ENCODE results near the gene SHISAL2B.

Gene SHISAL2B

DNA sequence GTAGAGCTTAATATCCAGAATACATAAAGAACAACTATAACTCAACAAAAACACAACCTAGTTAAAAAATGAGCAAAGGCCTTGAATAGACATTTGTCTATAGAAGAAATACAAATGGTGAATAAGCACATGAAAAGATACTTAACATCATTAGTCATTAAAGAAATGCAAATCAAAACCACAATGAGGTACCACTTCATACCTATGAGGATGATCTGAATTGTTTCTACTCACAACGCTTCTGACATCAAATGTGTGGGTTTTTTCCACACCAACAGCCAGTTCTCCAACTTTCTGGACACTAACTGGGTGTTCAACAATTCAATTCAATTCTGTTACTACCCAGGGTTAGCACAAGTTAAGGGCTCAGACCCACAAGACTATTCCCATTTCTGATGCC, 56.1 kb downstream of the SHISAL2B start:
- no peak overlapping the region for H3K4me2 ChIP-seq (ENCODE audit: low read length)
- no peaks in the 10 kb centered on the region for H3K79me2 ChIP-seq (ENCODE audit: control insufficient read depth, low read length)
- H3K9me2 ChIP-seq (replicated peaks; ENCODE audit: control insufficient read depth, low read length), result no peaks in the 10 kb centered on the region
- H3K9me3 ChIP-seq (ENCODE audit: control insufficient read depth, insufficient read depth, low read length), result no peaks in the 10 kb centered on the region
- peaks cover 7% of the 10 kb centered on the region; the same call in 1 of the 2 replicates for H3K4me1 ChIP-seq (ENCODE audit: control insufficient read depth, low read length)
- H3K27ac ChIP-seq (ENCODE audit: low read depth, low read length), result no peak overlapping the region
- H3K36me3 ChIP-seq (ENCODE audit: control insufficient read depth, low read length), result 0 out of 2 replicates have a peak, but pooled peaks cover 2% of the 10 kb centered on the region
- TF ChIP-seq EZH2phosphoT487 (IDR thresholded peaks at IDR 0.05; ENCODE audit: borderline replicate concordance, low read length), result no peak
- TF ChIP-seq, protein P1, sequence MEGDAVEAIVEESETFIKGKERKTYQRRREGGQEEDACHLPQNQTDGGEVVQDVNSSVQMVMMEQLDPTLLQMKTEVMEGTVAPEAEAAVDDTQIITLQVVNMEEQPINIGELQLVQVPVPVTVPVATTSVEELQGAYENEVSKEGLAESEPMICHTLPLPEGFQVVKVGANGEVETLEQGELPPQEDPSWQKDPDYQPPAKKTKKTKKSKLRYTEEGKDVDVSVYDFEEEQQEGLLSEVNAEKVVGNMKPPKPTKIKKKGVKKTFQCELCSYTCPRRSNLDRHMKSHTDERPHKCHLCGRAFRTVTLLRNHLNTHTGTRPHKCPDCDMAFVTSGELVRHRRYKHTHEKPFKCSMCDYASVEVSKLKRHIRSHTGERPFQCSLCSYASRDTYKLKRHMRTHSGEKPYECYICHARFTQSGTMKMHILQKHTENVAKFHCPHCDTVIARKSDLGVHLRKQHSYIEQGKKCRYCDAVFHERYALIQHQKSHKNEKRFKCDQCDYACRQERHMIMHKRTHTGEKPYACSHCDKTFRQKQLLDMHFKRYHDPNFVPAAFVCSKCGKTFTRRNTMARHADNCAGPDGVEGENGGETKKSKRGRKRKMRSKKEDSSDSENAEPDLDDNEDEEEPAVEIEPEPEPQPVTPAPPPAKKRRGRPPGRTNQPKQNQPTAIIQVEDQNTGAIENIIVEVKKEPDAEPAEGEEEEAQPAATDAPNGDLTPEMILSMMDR (IDR thresholded peaks at IDR 0.05; ENCODE audit: low read depth, low read length, poor library complexity, severe bottlenecking), result no peak
- no peaks in the 10 kb centered on the region for H3F3A ChIP-seq (ENCODE audit: control insufficient read depth, insufficient read depth)
- no peaks in the 10 kb centered on the region for H3K27me3 ChIP-seq (ENCODE audit: control insufficient read depth, low read length)
- H3K4me3 ChIP-seq (ENCODE audit: low read length), result no peak overlapping the region
- no peaks in the 10 kb centered on the region for H4K20me1 ChIP-seq (ENCODE audit: control insufficient read depth, insufficient read depth, low read depth, low read length)

DNA sequence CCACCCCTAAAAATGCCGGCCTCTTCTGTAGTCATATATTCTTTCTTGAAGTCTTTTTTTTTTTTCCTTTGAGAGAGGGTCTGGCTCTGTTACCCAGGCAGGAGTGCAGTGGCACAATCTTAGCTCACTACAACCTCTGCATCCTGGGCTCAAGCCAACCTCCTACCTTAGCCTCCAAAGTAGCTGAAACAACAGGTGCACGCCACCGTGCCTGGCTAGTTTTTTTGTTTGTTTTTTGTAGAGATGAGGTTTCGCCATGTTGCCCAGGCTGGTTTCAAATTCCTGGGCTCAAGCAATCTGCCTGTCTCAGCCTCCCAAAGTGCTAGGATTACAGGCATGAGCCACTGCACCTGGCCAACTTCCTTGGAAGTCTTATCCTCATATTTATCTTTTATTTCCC, 59.1 kb downstream of the SHISAL2B start:
- no peaks in the 10 kb centered on the region for H3K27me3 ChIP-seq (ENCODE audit: control insufficient read depth, low read length)
- no peaks in the 10 kb centered on the region for H4K20me1 ChIP-seq (ENCODE audit: control insufficient read depth, insufficient read depth, low read depth, low read length)
- no peaks in the 10 kb centered on the region for H3K9me3 ChIP-seq (ENCODE audit: control insufficient read depth, insufficient read depth, low read length)
- H3K36me3 ChIP-seq (ENCODE audit: control insufficient read depth, low read length), result peaks cover 6% of the 10 kb centered on the region
- peaks cover 7% of the 10 kb centered on the region; the same call in 1 of the 2 replicates for H3K4me1 ChIP-seq (ENCODE audit: control insufficient read depth, low read length)
- H3K4me2 ChIP-seq (ENCODE audit: low read length), result no peak overlapping the region
- no peaks in the 10 kb centered on the region for H3K9me2 ChIP-seq (replicated peaks; ENCODE audit: control insufficient read depth, low read length)
- TF ChIP-seq EZH2phosphoT487 (IDR thresholded peaks at IDR 0.05; ENCODE audit: borderline replicate concordance, low read length), result no peak
- TF ChIP-seq, protein P1 (IDR thresholded peaks at IDR 0.05; ENCODE audit: low read depth, low read length, poor library complexity, severe bottlenecking), result no peak
- peaks cover under 1% of the 10 kb centered on the region; the same call in 1 of the 2 replicates for H3K79me2 ChIP-seq (ENCODE audit: control insufficient read depth, low read length)
- no peak overlapping the region for H3K27ac ChIP-seq (ENCODE audit: low read depth, low read length)
- H3K4me3 ChIP-seq (ENCODE audit: low read length), result no peak overlapping the region
- no peaks in the 10 kb centered on the region for H3F3A ChIP-seq (ENCODE audit: control insufficient read depth, insufficient read depth)

DNA sequence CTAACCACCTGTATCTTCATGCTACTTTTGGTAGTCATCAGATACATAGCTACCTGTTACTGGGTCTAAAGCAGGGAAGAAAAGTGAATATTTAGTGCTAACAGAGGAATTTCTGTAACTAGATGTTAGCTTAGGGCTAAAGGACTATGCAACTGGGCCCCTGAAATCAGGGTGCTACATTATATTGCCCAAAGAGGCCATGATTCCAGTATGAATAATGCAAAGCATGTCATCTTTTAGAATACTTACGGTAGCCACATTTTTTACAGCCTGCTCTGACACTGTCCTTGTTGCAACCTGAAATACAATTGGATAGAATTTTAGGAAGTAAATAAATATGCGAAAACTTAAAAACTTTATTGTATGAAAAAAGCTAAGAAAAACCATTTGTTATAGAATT, 63.8 kb downstream of the SHISAL2B start:
- Histone ChIP-seq H3K36me3 (ENCODE audit: control insufficient read depth, low read length) (peaks cover 8% of the 10 kb centered on the region), H4K20me1 (ENCODE audit: control insufficient read depth, insufficient read depth, low read depth, low read length) (no peaks in the 10 kb centered on the region), H3K27ac (ENCODE audit: low read depth, low read length) (no peak overlapping the region), H3K27me3 (ENCODE audit: control insufficient read depth, low read length) (no peaks in the 10 kb centered on the region), H3K4me2 (ENCODE audit: low read length) (no peak overlapping the region), H3F3A (ENCODE audit: control insufficient read depth, insufficient read depth) (no peaks in the 10 kb centered on the region), H3K4me1 (ENCODE audit: control insufficient read depth, low read length) (peaks cover 12% of the 10 kb centered on the region), H3K9me3 (ENCODE audit: control insufficient read depth, insufficient read depth, low read length) (no peaks in the 10 kb centered on the region), H3K79me2 (ENCODE audit: control insufficient read depth, low read length) (peaks cover 29% of the 10 kb centered on the region), H3K9me2 (replicated peaks; ENCODE audit: control insufficient read depth, low read length) (no peaks in the 10 kb centered on the region), H3K4me3 (ENCODE audit: low read length) (no peak overlapping the region)
- TF ChIP-seq, protein P1 (IDR thresholded peaks at IDR 0.05; ENCODE audit: low read depth, low read length, poor library complexity, severe bottlenecking), result no peak
- TF ChIP-seq EZH2phosphoT487 (IDR thresholded peaks at IDR 0.05; ENCODE audit: borderline replicate concordance, low read length), result no peak

Measured in DOHH2 (cell line).